Trophoblast cell (in vitro differentiated cells and primary cell): Measurements from ENCODE around the gene GALNT14.
"Not testable (repeated sequence)": the region's sequence is repeated elsewhere in the genome, so short reads cannot be mapped to it uniquely, and the experiment has no call there.

Source experiments
- DNase-seq, 2 donors: peaks; one replicate each; pipeline ENCODE4 v3.0.0-alpha.2; 2016
- H2AFZ ChIP-seq: 2 replicates; pipeline ENCODE4 v1.6.1; 2013; ENCODE audit warnings: low read length, moderate library complexity, mild to moderate bottlenecking; ENCODE audit not compliant: insufficient read depth, poor library complexity
- H2AK5ac ChIP-seq: 2 replicates; pipeline ENCODE4 v1.6.1; 2013; ENCODE audit warnings: mild to moderate bottlenecking, low read length
- H2BK120ac ChIP-seq: 2 replicates; pipeline ENCODE4 v1.6.1; 2013; ENCODE audit warnings: low read length, mild to moderate bottlenecking, moderate library complexity; ENCODE audit not compliant: insufficient read depth, poor library complexity
- H2BK12ac ChIP-seq: 2 replicates; pipeline ENCODE4 v1.6.1; 2013; ENCODE audit warnings: mild to moderate bottlenecking, low read length, moderate library complexity
- H2BK5ac ChIP-seq: 2 replicates; pipeline ENCODE4 v1.6.1; 2013; ENCODE audit warnings: low read length, low read depth, moderate library complexity, mild to moderate bottlenecking; ENCODE audit not compliant: poor library complexity
- H3K14ac ChIP-seq: 2 replicates; pipeline ENCODE4 v1.6.1; 2013; ENCODE audit warnings: mild to moderate bottlenecking, low read length
- H3K18ac ChIP-seq: 2 replicates; pipeline ENCODE4 v1.6.1; 2013; ENCODE audit warnings: mild to moderate bottlenecking, low read length
- H3K23ac ChIP-seq: 2 replicates; pipeline ENCODE4 v1.6.1; 2013; ENCODE audit warnings: low read length
- H3K27ac ChIP-seq: 2 replicates; pipeline ENCODE4 v1.5.1; 2013; ENCODE audit warnings: low read depth, mild to moderate bottlenecking, inconsistent platforms, low read length, moderate library complexity
- H3K27me3 ChIP-seq: 2 replicates; pipeline ENCODE4 v1.6.1; 2013; ENCODE audit warnings: inconsistent platforms, mild to moderate bottlenecking, low read length, moderate library complexity; ENCODE audit not compliant: insufficient read depth
- H3K36me3 ChIP-seq, 2 experiments: 1 replicate in 1 of 2; 2 replicates in 1 of 2; pipeline ENCODE4 v1.6.1; 2013; ENCODE audit warnings: low read length in 2 of 2, mild to moderate bottlenecking in 2 of 2, moderate library complexity in 1 of 2; ENCODE audit not compliant: insufficient read depth in 2 of 2, control insufficient read depth in 1 of 2
- H3K4ac ChIP-seq: 2 replicates; pipeline ENCODE4 v1.6.1; 2013; ENCODE audit warnings: low read depth, mild to moderate bottlenecking, low read length, moderate library complexity
- H3K4me1 ChIP-seq, 2 experiments: 1 replicate in 1 of 2; 2 replicates in 1 of 2; pipeline ENCODE4 v1.6.1; 2013; ENCODE audit warnings: low read length in 2 of 2, mild to moderate bottlenecking in 2 of 2, moderate library complexity in 1 of 2; ENCODE audit not compliant: insufficient read depth in 2 of 2, control insufficient read depth in 1 of 2
- H3K4me2 ChIP-seq: 2 replicates; pipeline ENCODE4 v1.6.1; 2013; ENCODE audit warnings: inconsistent platforms, mild to moderate bottlenecking, low read length, moderate library complexity
- H3K4me3 ChIP-seq: 2 replicates; pipeline ENCODE4 v1.5.1; 2013; ENCODE audit warnings: mild to moderate bottlenecking, low read depth, low read length, inconsistent platforms
- H3K79me1 ChIP-seq: one replicate; pipeline ENCODE4 v1.6.1; 2013; ENCODE audit warnings: low read length
- H3K79me2 ChIP-seq: 2 replicates; pipeline ENCODE4 v1.6.1; 2013; ENCODE audit warnings: low read length, mild to moderate bottlenecking; ENCODE audit not compliant: control insufficient read depth, insufficient read depth, poor library complexity
- H3K9ac ChIP-seq: 2 replicates; pipeline ENCODE4 v1.6.1; 2013; ENCODE audit warnings: mild to moderate bottlenecking, low read length
- H3K9me3 ChIP-seq: 2 replicates; pipeline ENCODE4 v1.6.1; 2013; ENCODE audit warnings: low read depth, mild to moderate bottlenecking, control low read depth, inconsistent platforms, low read length; ENCODE audit not compliant: insufficient read depth
- H4K12ac ChIP-seq: 2 replicates; pipeline ENCODE4 v1.6.1; 2013; ENCODE audit warnings: low read depth, mild to moderate bottlenecking, low read length, moderate library complexity
- H4K8ac ChIP-seq: 2 replicates; pipeline ENCODE4 v1.6.1; 2013; ENCODE audit warnings: low read depth, mild to moderate bottlenecking, low read length, moderate library complexity
- H4K91ac ChIP-seq: one replicate; pipeline ENCODE4 v1.6.1; 2013; ENCODE audit warnings: low read depth, mild to moderate bottlenecking, low read length, moderate library complexity
- WGBS: extraction: QIAGEN DNeasy Blood & Tissue Kit; methylation state at CpG from one replicate; pipeline ENCODE4 v1.1.7; 2013; ENCODE audit warnings: missing lambda C conversion rate; ENCODE audit not compliant: insufficient read length, insufficient coverage; ENCODE audit errors: extremely low coverage; 5-methylcytosine and 5-hydroxymethylcytosine counted together

GALNT14 gene

DNA sequence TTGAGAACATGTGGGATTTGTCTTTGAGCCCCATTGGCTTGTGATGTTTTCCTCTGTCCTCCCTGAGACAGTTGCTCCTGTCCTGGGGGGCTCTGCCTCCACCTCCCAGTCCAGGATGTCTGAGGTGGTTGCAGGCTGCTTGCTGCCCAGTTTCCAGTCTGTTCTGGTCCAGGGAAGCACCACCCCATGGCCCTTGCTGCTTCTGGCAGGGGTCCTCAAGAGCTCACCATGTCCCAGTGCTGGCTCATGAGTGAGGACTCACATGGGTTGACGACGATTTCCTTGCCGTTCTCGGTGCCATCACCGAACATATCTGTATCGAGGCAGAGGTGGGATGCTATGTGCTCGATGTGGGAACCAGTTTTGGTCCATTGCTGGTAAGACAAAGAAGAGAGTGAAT, 227.6 kb downstream of the GALNT14 start:
- H3K18ac ChIP-seq: no peak overlapping the region
- no peak overlapping the region for H2AFZ ChIP-seq
- no peaks in the 10 kb centered on the region for H3K79me1 ChIP-seq
- no peak overlapping the region for H4K12ac ChIP-seq
- H2BK120ac ChIP-seq: no peak overlapping the region
- no peaks in the 10 kb centered on the region for H3K4me1 ChIP-seq
- H3K79me2 ChIP-seq: no peaks in the 10 kb centered on the region
- H3K23ac ChIP-seq: no peak overlapping the region
- no peak overlapping the region for H3K14ac ChIP-seq
- H4K8ac ChIP-seq: no peak overlapping the region
- DNase-seq: no peak
- no peak overlapping the region for H2AK5ac ChIP-seq
- no peak overlapping the region for H3K4me2 ChIP-seq
- H3K27me3 ChIP-seq: no peaks in the 10 kb centered on the region
- H4K91ac ChIP-seq: no peak overlapping the region
- H2BK5ac ChIP-seq: no peak overlapping the region
- no peaks in the 10 kb centered on the region for H3K36me3 ChIP-seq
- no peak overlapping the region for H3K27ac ChIP-seq
- H2BK12ac ChIP-seq: no peak overlapping the region
- H3K9me3 ChIP-seq: no peaks in the 10 kb centered on the region
- H3K9ac ChIP-seq: no peak overlapping the region
- H3K4me3 ChIP-seq: no peak overlapping the region
- WGBS: no CpG with 5 or more reads among the region's 7 CpGs
- no peak overlapping the region for H3K4ac ChIP-seq

DNA sequence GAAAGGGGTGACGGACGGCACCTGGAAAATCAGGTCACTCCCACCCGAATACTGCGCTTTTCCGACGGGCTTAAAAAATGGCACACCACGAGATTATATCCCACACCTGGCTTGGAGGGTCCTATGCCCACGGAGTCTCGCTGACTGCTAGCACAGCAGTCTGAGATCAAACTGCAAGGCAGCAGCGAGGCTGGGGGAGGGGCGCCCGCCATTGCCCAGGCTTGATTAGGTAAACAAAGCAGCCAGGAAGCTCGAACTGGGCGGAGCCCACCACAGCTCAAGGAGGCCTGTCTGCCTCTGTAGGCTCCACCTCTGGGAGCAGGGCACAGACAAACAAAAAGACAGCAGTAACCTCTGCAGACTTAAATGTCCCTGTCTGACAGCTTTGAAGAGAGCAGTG, 233.8 kb downstream of the GALNT14 start:
- H3K4ac ChIP-seq, H2BK12ac ChIP-seq, H3K4me1 ChIP-seq, H3K4me2 ChIP-seq, H4K12ac ChIP-seq, H3K4me3 ChIP-seq, H3K23ac ChIP-seq, H3K9me3 ChIP-seq, H3K79me2 ChIP-seq, H3K18ac ChIP-seq, H3K27ac ChIP-seq, DNase-seq, H3K27me3 ChIP-seq, H2AK5ac ChIP-seq, H3K36me3 ChIP-seq, H3K79me1 ChIP-seq, H4K8ac ChIP-seq, H2BK5ac ChIP-seq, H2AFZ ChIP-seq, H3K9ac ChIP-seq, H3K14ac ChIP-seq, H2BK120ac ChIP-seq: not testable (repeated sequence)
- peak overlapping the region; percentile 62 for H4K91ac ChIP-seq
- no CpG with 5 or more reads among the region's 14 CpGs for WGBS

DNA sequence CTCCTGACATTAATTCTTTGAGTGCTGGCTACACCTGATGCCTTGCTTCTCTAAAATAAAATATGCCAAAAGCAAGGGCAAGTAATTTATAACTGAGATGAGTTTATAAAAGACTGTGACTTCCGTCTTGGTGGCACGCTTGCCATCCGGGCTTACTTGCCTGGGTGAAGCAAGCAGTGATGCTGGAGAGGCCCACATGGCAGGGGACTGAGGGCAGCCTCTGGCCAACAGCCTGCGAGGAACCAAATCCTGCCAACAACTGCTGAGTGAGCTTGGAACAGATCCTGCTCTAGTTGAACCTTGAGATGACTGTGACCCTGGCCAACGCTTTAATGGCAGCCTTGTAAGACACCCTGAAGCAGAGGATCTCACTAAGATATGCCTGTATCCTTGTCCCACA, 234.9 kb downstream of the GALNT14 start:
- H2BK12ac ChIP-seq: no peak overlapping the region
- no peak overlapping the region for H3K23ac ChIP-seq
- WGBS: no CpG with 5 or more reads among the region's 5 CpGs
- no peak overlapping the region for H3K4ac ChIP-seq
- H3K36me3 ChIP-seq: no peaks in the 10 kb centered on the region
- no peak overlapping the region for H3K4me2 ChIP-seq
- H2AK5ac ChIP-seq: no peak overlapping the region
- no peak overlapping the region for H4K12ac ChIP-seq
- H3K27me3 ChIP-seq: no peaks in the 10 kb centered on the region
- no peak overlapping the region for H3K27ac ChIP-seq
- no peak overlapping the region for H3K14ac ChIP-seq
- H4K91ac ChIP-seq: no peak overlapping the region
- no peaks in the 10 kb centered on the region for H3K4me1 ChIP-seq
- no peak overlapping the region for H3K4me3 ChIP-seq
- H3K18ac ChIP-seq: no peak overlapping the region
- no peak overlapping the region for H2BK120ac ChIP-seq
- peaks cover 2% of the 10 kb centered on the region for H3K9me3 ChIP-seq
- no peak overlapping the region for H4K8ac ChIP-seq
- no peak for DNase-seq
- no peak overlapping the region for H2BK5ac ChIP-seq
- H2AFZ ChIP-seq: no peak overlapping the region
- H3K9ac ChIP-seq: no peak overlapping the region
- H3K79me2 ChIP-seq: no peaks in the 10 kb centered on the region
- no peaks in the 10 kb centered on the region for H3K79me1 ChIP-seq

DNA sequence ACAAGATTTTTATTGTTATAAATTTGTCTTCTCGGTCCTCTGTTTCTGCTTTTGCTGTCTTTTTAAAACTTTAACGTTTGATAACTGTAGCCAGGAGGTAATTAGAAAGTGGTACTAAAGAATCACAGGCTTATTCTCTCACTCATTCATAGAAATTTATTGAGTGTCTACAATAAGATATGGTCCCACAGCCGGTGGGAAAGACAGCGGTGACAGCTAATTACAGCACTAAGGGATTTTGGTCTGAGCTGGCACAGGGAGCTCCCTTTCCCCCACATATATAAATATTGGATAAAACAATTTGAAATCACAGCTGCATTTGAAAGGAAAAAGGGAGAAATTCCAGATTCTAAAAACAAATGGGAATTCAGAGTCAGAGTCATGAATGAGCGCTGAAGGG, 237.9 kb downstream of the GALNT14 start:
- WGBS: no CpG with 5 or more reads among the region's 5 CpGs
- H2AFZ ChIP-seq: no peak overlapping the region
- H3K4me1 ChIP-seq: no peaks in the 10 kb centered on the region

More for the DNA sequence above, 237.9 kb downstream of the GALNT14 start:
- H3K9me3 ChIP-seq: peaks cover 6% of the 10 kb centered on the region
- no peaks in the 10 kb centered on the region for H3K36me3 ChIP-seq
- no peak overlapping the region for H3K14ac ChIP-seq
- no peak overlapping the region for H4K12ac ChIP-seq
- no peak overlapping the region for H4K8ac ChIP-seq
- H4K91ac ChIP-seq: no peak overlapping the region
- no peak overlapping the region for H2BK5ac ChIP-seq
- no peak overlapping the region for H2BK12ac ChIP-seq
- H3K4ac ChIP-seq: no peak overlapping the region
- H2AK5ac ChIP-seq: no peak overlapping the region
- H3K9ac ChIP-seq: no peak overlapping the region
- H3K4me3 ChIP-seq: no peak overlapping the region
- H3K27me3 ChIP-seq: no peaks in the 10 kb centered on the region
- H3K27ac ChIP-seq: no peak overlapping the region
- no peak for DNase-seq
- no peak overlapping the region for H2BK120ac ChIP-seq
- no peak overlapping the region for H3K23ac ChIP-seq
- no peaks in the 10 kb centered on the region for H3K79me1 ChIP-seq
- H3K18ac ChIP-seq: no peak overlapping the region
- no peak overlapping the region for H3K4me2 ChIP-seq
- H3K79me2 ChIP-seq: no peaks in the 10 kb centered on the region
